Measurements from ENCODE around the gene TTLL7.

- TF ChIP-seq CTCF (IDR thresholded peaks at IDR 0.05; ENCODE audit: low read depth, low read length) (no peak), EZH2phosphoT487 (IDR thresholded peaks at IDR 0.05; ENCODE audit: low read depth) (no peak)
Observed at GRCh38 chr1:83854456-83854855, 144.5 kb downstream of the TTLL7 start.
